Right atrium auricular region (tissue), 2 donors: ENCODE data around the gene PDE6B. TPM values are rescaled to one million over a fixed set of nuclear protein-coding genes. Genes with fewer than 3 reads are reported as not detected.

Source experiments
- DNase-seq: peaks from one replicate; pipeline ENCODE4 v3.0.0-alpha.2; 2019; ENCODE audit warnings: low spot score
- H3K27ac ChIP-seq, 2 donors: fragments of 200-600 bp; sonication (generic); 1 replicate in 1 of 2; 2 replicates in 1 of 2; pipeline ENCODE4 v1.5.1; 2016 to 2019
- H3K27me3 ChIP-seq, 2 donors: fragments of 200-600 bp; sonication (generic); one replicate each; pipeline versions ENCODE4 v1.5.1 to v1.6.0; 2017 to 2019
- H3K36me3 ChIP-seq: fragments of 200-600 bp; sonication (generic); one replicate; pipeline ENCODE4 v1.5.1; 2016
- H3K4me1 ChIP-seq, 2 donors: fragments of 200-600 bp; sonication (generic); one replicate each; pipeline versions ENCODE4 v1.5.1 to v1.6.0; 2017 to 2019
- H3K4me3 ChIP-seq, 2 donors: fragments of 200-600 bp; sonication (generic); 1 replicate in 1 of 2; 2 replicates in 1 of 2; pipeline ENCODE4 v1.5.1; 2017 to 2019; ENCODE audit warnings: mild to moderate bottlenecking in 1 of 2, moderate library complexity in 1 of 2
- H3K9me3 ChIP-seq, 2 donors: fragments of 200-600 bp; sonication (generic); one replicate each; pipeline ENCODE4 v1.5.1; 2019
- CTCF ChIP-seq, 2 donors: fragments of 200-600 bp; sonication (generic); IDR thresholded peaks; one replicate each; pipeline ENCODE4 v1.5.1; 2019; ENCODE audit warnings: antibody characterized with exemption in 2 of 2
- total RNA-seq, 2 donors: library from RNA; depleted of rRNA; stranded (reverse); fragments of >200 nt; gene quantifications; one replicate each; pipeline ENCODE4 v1.1.0, GENCODE V29; 2016

Gene PDE6B
- total RNA-seq, 2 donors from 2014 or later, result 2.3 to 4.6 TPM

- TF ChIP-seq CTCF (IDR thresholded peaks at IDR 0.05), result no peak
- H3K27me3 ChIP-seq, result no peaks in the 10 kb centered on the region
Measured at GRCh38 chr4:617644-618641, 7.4 kb upstream of the PDE6B start.

GRCh38 chr4:620201-620600, 5.2 kb upstream of the PDE6B start:
- Histone ChIP-seq H3K36me3 (no peaks in the 10 kb centered on the region), H3K27me3 (no peaks in the 10 kb centered on the region), H3K9me3 (no peaks in the 10 kb centered on the region), H3K27ac (no peak overlapping the region), H3K4me1 (no peaks in the 10 kb centered on the region), H3K4me3 (no peak overlapping the region)
- no peak for DNase-seq
- no peak for TF ChIP-seq CTCF (IDR thresholded peaks at IDR 0.05)

More at GRCh38 chr4:617644-618641, 7.4 kb upstream of the PDE6B start:
- H3K9me3 ChIP-seq, result no peaks in the 10 kb centered on the region
- H3K4me1 ChIP-seq, result no peaks in the 10 kb centered on the region
- no peak for DNase-seq
- H3K36me3 ChIP-seq, result no peaks in the 10 kb centered on the region
- H3K27ac ChIP-seq, result no peak overlapping the region
- no peak overlapping the region for H3K4me3 ChIP-seq

- Histone ChIP-seq H3K36me3 (no peaks in the 10 kb centered on the region), H3K4me3 (no peak overlapping the region), H3K9me3 (no peaks in the 10 kb centered on the region), H3K4me1 (no peaks in the 10 kb centered on the region), H3K27ac (no peak overlapping the region), H3K27me3 (no peaks in the 10 kb centered on the region)
- DNase-seq, result no peak
- no peak for TF ChIP-seq CTCF (IDR thresholded peaks at IDR 0.05)
Measured at GRCh38 chr4:620851-621261, 4.5 kb upstream of the PDE6B start.

GRCh38 chr4:621296-622070, 3.9 kb upstream of the PDE6B start:
- Histone ChIP-seq H3K4me3 (no peak overlapping the region), H3K27ac (no peak overlapping the region), H3K36me3 (no peaks in the 10 kb centered on the region), H3K4me1 (no peaks in the 10 kb centered on the region), H3K27me3 (no peaks in the 10 kb centered on the region), H3K9me3 (no peaks in the 10 kb centered on the region)
- no peak for DNase-seq
- TF ChIP-seq CTCF (IDR thresholded peaks at IDR 0.05), result no peak

- no peak for DNase-seq
- no peaks in the 10 kb centered on the region for H3K27me3 ChIP-seq
Measured at GRCh38 chr4:622071-622995, 3.0 kb upstream of the PDE6B start.

More at GRCh38 chr4:622071-622995, 3.0 kb upstream of the PDE6B start:
- no peaks in the 10 kb centered on the region for H3K36me3 ChIP-seq
- H3K4me1 ChIP-seq, result no peaks in the 10 kb centered on the region
- no peak for TF ChIP-seq CTCF (IDR thresholded peaks at IDR 0.05)
- no peaks in the 10 kb centered on the region for H3K9me3 ChIP-seq
- no peak overlapping the region for H3K27ac ChIP-seq
- no peak overlapping the region for H3K4me3 ChIP-seq
